DND-41 (cell line): ENCODE data around the gene ANXA7.
"Not testable (repeated sequence)": the region's sequence is repeated elsewhere in the genome, so short reads cannot be mapped to it uniquely, and the experiment has no call there.

Experiments used
- ATAC-seq: fragments of 200-7000 bp; cut with Tn5 transposase; 3 replicates; pipeline ENCODE4 v1.9.1; 2021; ENCODE audit warnings: low read depth; ENCODE audit not compliant: insufficient read depth
- DNase-seq: peaks from one replicate; pipeline ENCODE4 v3.0.0-alpha.2; 2020
- H2AFZ ChIP-seq: 2 replicates; pipeline ENCODE4 v1.6.0; 2012; ENCODE audit warnings: low read depth, low read length
- H3K27ac ChIP-seq: 2 replicates; pipeline ENCODE4 v1.5.1; 2012; ENCODE audit warnings: low read length, inconsistent platforms
- H3K27me3 ChIP-seq: fragments of 200-600 bp; sonication (generic); 2 replicates; pipeline ENCODE4 v1.6.0; 2012; ENCODE audit warnings: low read length, mild to moderate bottlenecking, inconsistent platforms; ENCODE audit not compliant: insufficient read depth, poor library complexity
- H3K36me3 ChIP-seq: 2 replicates; pipeline ENCODE4 v1.5.1; 2012; ENCODE audit warnings: low read length, inconsistent platforms; ENCODE audit not compliant: insufficient read depth
- H3K4me1 ChIP-seq: 2 replicates; pipeline ENCODE4 v1.5.1; 2012; ENCODE audit warnings: mild to moderate bottlenecking, low read length; ENCODE audit not compliant: insufficient read depth
- H3K4me2 ChIP-seq: 2 replicates; pipeline ENCODE4 v1.6.0; 2012; ENCODE audit warnings: mild to moderate bottlenecking, moderate library complexity, low read length, inconsistent platforms; ENCODE audit not compliant: insufficient read depth
- H3K4me3 ChIP-seq, 2 experiments: fragments of 200-600 bp in 1 of 2; shearing (Covaris generic) in 1 of 2; 2 replicates each; pipeline ENCODE4 v1.5.1; 2012 to 2016; ENCODE audit warnings: inconsistent platforms in 2 of 2, low read length in 2 of 2, mild to moderate bottlenecking in 2 of 2, low read depth in 1 of 2, moderate library complexity in 1 of 2
- H3K79me2 ChIP-seq: 2 replicates; pipeline ENCODE4 v1.6.0; 2012; ENCODE audit warnings: low read length, inconsistent platforms; ENCODE audit not compliant: insufficient read depth
- H3K9ac ChIP-seq: 2 replicates; pipeline ENCODE4 v1.6.0; 2012; ENCODE audit warnings: low read depth, mild to moderate bottlenecking, inconsistent platforms, low read length, moderate library complexity
- H3K9me3 ChIP-seq: 2 replicates; pipeline ENCODE4 v1.5.1; 2012; ENCODE audit warnings: low read length, moderate library complexity, mild to moderate bottlenecking, inconsistent platforms; ENCODE audit not compliant: insufficient read depth, severe bottlenecking
- H4K20me1 ChIP-seq: 2 replicates; pipeline ENCODE4 v1.6.0; 2012; ENCODE audit warnings: low read length; ENCODE audit not compliant: insufficient read depth
- CTCF ChIP-seq: IDR thresholded peaks from 2 replicates; pipeline ENCODE4 v1.5.1; 2012; ENCODE audit warnings: borderline replicate concordance, low read length, moderate library complexity, mild to moderate bottlenecking; ENCODE audit not compliant: poor library complexity, severe bottlenecking; ENCODE audit errors: extremely low read depth
- EZH2 ChIP-seq: IDR thresholded peaks from 3 replicates; pipeline ENCODE4 v1.6.1; 2012; ENCODE audit warnings: borderline replicate concordance, low read depth, mild to moderate bottlenecking, moderate library complexity, low read length, inconsistent platforms; ENCODE audit not compliant: severe bottlenecking

The ANXA7 gene

DNA sequence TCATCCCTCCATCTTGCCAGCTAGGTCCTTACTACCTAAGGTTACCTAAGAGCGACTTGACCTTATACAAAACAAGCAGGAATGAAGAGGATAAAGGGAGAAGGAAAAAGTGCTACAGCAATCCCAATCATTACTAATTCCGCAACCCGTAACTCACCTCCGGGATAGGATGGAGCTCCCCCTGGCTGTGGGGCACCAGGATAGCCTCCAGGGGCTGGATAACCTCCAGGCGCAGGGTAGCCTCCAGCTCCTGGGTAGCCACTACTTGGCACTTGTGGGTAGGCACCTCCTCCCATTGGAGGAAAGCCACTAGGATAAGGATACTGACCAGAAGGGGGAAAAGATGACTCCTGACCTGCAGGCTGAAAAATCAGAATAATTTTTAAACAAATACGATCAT, 15.8 kb downstream of the ANXA7 start:
- peaks cover 25% of the 10 kb centered on the region for H3K79me2 ChIP-seq
- no peak overlapping the region for H3K4me3 ChIP-seq
- H2AFZ ChIP-seq = no peak overlapping the region
- H3K9me3 ChIP-seq = no peaks in the 10 kb centered on the region
- TF ChIP-seq CTCF = peak; percentile 31
- no peak for TF ChIP-seq EZH2
- no peaks in the 10 kb centered on the region for H3K4me1 ChIP-seq
- no peak for ATAC-seq
- peaks cover 1% of the 10 kb centered on the region for H4K20me1 ChIP-seq
- H3K27ac ChIP-seq = no peak overlapping the region
- no peak overlapping the region for H3K4me2 ChIP-seq
- H3K9ac ChIP-seq = no peak overlapping the region
- peaks cover 39% of the 10 kb centered on the region for H3K36me3 ChIP-seq
- DNase-seq = no peak
- H3K27me3 ChIP-seq = no peaks in the 10 kb centered on the region

DNA sequence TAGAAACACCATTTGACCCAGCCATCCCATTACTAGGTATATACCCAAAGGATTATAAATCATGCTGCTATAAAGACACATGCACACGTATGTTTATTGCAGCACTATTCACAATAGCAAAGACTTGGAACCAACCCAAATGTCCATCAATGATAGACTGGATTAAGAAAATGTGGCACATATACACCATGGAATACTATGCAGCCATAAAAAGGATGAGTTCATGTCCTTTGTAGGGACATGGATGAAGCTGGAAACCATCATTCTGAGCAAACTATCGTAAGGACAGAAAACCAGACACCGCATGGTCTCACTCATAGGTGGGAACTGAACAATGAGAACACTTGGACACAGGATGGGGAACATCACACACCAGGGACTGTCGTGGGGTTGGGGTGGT, 19.5 kb downstream of the ANXA7 start:
- ATAC-seq, DNase-seq, H4K20me1 ChIP-seq, H3K27ac ChIP-seq, H3K4me1 ChIP-seq, H3K4me3 ChIP-seq, H3K9me3 ChIP-seq, H2AFZ ChIP-seq, H3K4me2 ChIP-seq, H3K9ac ChIP-seq, H3K79me2 ChIP-seq, H3K27me3 ChIP-seq: not testable (repeated sequence)
- peaks cover 56% of the 10 kb centered on the region for H3K36me3 ChIP-seq

- H3K4me1 ChIP-seq = no peaks in the 10 kb centered on the region
- H3K79me2 ChIP-seq = no peaks in the 10 kb centered on the region
- H3K9ac ChIP-seq = no peak overlapping the region
- H3K27ac ChIP-seq = no peak overlapping the region
- no peak for ATAC-seq
- no peaks in the 10 kb centered on the region for H3K27me3 ChIP-seq
- no peaks in the 10 kb centered on the region for H4K20me1 ChIP-seq
- H2AFZ ChIP-seq = no peak overlapping the region
- DNase-seq = no peak
- no peak overlapping the region for H3K4me3 ChIP-seq
- no peak overlapping the region for H3K4me2 ChIP-seq
- peaks cover 71% of the 10 kb centered on the region for H3K36me3 ChIP-seq
- no peaks in the 10 kb centered on the region for H3K9me3 ChIP-seq
- TF ChIP-seq EZH2 (no peak), CTCF (no peak)
Measured at GRCh38 chr10:73388228-73388627, 25.6 kb downstream of the ANXA7 start.

- Histone ChIP-seq H3K27ac (no peak overlapping the region), H3K4me2 (no peak overlapping the region), H3K4me1 (no peaks in the 10 kb centered on the region), H3K27me3 (no peaks in the 10 kb centered on the region), H3K36me3 (peaks cover 83% of the 10 kb centered on the region), H3K9ac (no peak overlapping the region), H3K4me3 (no peak overlapping the region), H4K20me1 (no peaks in the 10 kb centered on the region), H3K9me3 (no peaks in the 10 kb centered on the region), H2AFZ (no peak overlapping the region), H3K79me2 (no peaks in the 10 kb centered on the region)
- TF ChIP-seq CTCF (no peak), EZH2 (no peak)
- DNase-seq (no peak), ATAC-seq (no peak)
Measured at GRCh38 chr10:73386583-73386982, 27.3 kb downstream of the ANXA7 start.
